Stimulated activated CD4-positive, alpha-beta T cell treated with anti-CD3 and anti-CD28 coated beads, Interleukin-4, amount 100 ng/mL, for 48 hours (primary cell): Measurements from ENCODE around the gene MTURN.
"Not testable (repeated sequence)": the region's sequence is repeated elsewhere in the genome, so short reads cannot be mapped to it uniquely, and the experiment has no call there.

Source experiments
- DNase-seq, 2 donors: peaks; one replicate each; pipeline ENCODE4 v3.0.0-alpha.2; 2020; ENCODE audit warnings: low read depth in 2 of 2

The MTURN gene

GRCh38 chr7:30178748-30179436 lies 44.1 kb downstream of the MTURN start:
- DNase-seq = no peak

DNA sequence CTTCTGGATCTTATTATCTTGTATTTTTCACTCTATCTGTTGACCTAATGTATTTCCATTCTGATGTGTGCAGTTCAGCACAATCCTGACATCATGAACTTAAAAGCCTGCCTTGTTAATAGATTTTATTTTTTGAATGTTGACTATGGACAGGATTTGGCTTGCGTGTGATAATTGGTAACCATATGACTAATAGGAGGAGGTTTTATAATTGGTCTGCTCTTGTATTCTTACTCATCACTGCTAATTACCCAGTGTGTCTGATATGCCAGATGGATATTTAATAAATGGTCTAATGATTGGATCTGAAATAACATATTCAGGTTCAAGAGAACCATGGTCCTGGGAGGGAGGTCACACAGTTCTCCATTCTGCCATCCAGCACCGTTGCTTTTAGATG lies 45.9 kb downstream of the MTURN start:
- no peak for DNase-seq

DNA sequence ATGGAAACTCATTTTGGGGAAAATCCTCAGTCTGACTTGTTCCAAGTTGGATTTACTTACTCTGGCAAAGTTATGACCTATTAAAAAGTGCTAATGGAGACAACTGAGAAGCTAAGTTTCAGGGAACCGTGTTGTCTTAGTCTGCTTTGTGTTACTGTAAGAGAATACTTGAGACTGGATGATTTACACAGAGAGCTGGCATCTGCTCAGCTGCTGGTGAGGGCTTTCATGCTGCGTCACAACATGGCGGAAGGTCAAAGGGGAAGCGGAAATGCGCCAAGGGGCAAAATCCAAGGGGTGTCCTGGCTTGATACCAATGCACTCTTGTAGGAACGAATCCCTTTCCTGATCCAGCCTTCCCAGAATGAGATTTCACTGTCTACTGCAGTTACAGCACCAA lies 46.4 kb downstream of the MTURN start:
- DNase-seq = no peak

- no peak for DNase-seq
These were observed 47.1 kb downstream of the MTURN start for GRCh38 chr7:30181736-30182522.

DNA sequence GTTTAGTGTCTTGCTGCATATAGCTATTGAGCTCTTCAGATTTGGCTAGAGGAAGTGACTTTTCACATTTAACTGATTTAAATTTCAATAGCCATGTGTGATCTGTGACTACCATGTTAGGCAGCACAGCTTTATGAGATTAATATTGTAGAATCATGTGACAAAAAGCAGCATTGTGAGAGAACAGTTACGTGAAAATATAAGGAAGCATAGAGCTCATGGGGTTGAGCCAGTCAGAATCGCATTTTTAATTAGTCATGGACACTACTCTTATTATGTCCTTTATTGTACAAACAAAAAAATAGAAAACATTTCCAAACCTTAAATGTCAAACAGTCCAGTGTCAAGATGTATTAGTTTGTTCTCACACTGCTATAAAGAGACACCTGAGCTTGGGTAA lies 48.0 kb downstream of the MTURN start:
- no peak for DNase-seq

DNA sequence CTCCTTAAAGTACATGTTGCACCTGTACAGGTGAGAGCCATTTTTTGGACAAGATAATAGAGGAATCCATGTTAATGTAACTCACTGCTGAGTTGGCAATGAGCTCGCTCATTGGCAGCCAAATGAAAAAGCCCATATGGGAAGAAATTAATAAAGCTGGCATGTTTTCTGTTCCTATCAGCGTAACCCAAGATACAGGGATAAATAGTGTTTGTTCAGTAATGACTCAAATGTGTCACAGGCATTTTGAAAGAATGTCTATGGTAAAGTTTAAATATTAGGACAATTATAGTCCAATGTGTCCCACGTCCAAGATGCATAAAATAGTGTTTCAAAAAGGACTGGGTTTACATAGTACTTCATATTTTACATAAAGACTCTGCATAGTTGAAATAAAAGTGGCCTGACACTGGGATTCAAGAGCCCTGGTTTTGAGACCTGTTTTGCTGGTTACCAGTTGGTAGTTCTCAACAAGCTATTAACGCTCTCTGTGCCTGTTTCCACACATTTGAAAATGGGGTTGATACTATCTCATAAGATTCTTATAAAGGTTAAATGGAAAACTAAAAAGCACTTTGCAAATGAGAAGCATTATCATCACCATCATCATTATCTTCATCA lies 49.1 kb downstream of the MTURN start:
- no peak for DNase-seq

DNA sequence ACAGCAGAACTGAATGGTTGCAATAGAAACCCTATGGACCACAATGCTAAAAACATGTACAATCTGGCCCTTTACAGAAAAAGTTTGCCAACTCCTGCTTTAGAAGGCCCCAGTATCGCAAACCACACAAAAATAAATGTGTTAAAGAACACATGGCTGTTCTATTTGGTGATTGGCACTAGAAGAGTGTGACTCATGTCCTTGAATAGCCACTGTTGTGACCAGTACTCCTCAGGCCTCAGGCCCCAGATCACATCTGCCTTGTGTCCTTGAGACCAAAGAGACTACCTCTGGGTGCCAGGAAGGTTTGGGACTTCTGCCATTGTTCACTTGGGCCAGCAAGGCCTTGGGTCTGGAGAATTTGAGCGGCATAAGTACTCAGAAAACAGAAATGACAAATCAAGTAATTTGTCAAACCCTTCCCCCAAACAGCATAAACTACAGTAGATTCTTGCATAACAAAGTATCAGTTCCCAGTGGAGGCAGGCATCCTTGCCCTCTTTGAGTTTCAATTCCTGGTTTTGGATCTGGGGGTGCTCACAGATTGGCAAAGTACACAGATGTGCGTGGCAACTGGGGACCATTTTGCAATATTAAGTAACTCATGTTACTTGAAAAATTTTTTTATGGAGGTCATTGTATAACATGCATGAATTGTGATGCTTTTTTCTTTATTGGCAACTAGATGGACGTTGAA lies 50.2 kb downstream of the MTURN start:
- DNase-seq = no peak

DNA sequence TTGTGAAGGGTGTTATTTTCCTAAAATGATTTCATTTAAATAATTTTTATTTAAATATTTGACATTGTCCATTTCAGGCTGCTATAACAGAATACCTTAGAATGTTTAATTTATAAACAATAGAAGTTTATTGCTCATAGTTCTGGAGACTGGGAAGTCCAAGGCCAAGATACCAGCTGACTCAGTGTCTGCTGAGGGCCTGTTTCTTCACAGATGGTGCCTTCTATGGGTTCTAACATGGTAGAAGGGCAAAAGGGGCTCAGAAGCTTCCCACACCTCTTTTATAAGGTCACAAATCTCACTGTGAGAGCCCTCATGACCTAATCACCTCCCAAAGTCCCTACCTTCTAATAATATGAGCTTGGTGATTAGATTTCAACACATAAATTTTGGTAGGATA lies 50.7 kb downstream of the MTURN start:
- no peak for DNase-seq

GRCh38 chr7:30186725-30187124 lies 51.9 kb downstream of the MTURN start:
- no peak for DNase-seq

GRCh38 chr7:30187513-30187912 lies 52.7 kb downstream of the MTURN start:
- DNase-seq = no peak

- not testable (repeated sequence) for DNase-seq
These were observed 53.6 kb downstream of the MTURN start for GRCh38 chr7:30188381-30188780.

DNA sequence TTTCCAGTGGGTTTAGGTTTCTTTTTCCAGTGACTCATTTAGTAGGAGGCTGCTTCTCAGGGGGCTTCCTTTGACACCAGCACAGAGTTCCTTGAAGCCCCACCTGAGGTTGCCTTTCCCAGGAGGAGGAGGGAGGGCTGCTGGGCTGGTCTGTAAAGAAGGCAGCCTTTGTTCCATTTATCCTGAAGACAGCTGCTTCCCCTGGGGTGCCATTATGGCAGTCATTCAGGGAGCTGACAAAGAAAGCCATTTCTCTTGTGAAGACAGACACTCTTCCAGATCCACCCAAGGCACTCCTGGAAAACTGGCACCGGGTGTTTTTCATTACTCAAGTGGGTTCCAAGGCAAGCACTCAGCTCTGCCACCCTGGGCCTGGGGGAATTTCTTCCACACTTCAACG lies 54.0 kb downstream of the MTURN start:
- DNase-seq = no peak

GRCh38 chr7:30191809-30192208 lies 57.0 kb downstream of the MTURN start:
- no peak for DNase-seq

DNA sequence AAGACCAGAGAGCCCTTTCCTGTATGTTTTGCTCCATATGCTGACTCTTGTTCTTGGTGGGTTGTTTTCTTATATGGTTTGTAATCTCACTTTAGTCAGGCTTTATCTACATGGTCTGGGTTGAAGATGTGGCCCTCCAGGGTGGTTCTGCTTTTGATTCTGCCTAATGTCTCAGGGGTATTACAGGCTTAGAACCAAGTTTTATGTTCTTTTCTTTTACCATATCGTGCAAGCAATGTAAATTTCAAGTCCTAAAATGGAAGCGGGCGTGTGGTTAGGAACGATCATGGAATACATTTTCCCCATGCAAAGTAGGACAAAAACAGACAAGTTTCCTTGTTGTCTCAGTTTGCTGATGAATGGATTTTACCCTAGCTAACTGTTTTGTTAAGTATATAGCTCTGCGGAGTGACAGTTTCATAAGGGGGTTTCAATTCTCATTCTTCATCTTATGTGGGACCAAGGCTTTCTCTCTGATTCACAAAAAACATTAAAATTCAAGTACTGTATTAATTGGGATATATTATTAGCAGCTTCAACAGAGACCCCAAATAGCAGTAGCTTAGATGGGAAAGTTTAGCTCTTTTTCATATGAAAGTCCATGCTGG lies 58.7 kb downstream of the MTURN start:
- no peak for DNase-seq

DNA sequence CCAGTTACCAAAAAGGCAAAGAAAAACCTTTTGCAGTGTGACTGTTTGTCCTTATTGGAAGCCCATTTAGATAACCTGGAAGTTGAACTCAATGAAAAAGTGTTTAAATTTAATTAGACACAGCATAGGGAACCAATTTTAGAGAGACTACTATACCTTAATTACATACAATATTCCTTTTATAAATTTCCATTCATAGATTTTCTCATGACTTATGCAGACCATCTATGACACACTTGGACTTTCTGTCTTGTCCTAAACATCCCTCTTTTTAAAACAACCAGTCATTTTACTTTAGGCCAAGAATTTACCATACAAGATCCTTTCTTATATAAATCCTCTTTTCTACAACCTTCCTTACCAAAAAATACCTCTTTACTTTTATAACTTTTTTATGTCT lies 61.6 kb downstream of the MTURN start:
- DNase-seq = no peak

- no peak for DNase-seq
These were observed 62.7 kb downstream of the MTURN start for GRCh38 chr7:30197438-30197837.

- DNase-seq = no peak
These were observed 64.5 kb downstream of the MTURN start for GRCh38 chr7:30199271-30199670.

DNA sequence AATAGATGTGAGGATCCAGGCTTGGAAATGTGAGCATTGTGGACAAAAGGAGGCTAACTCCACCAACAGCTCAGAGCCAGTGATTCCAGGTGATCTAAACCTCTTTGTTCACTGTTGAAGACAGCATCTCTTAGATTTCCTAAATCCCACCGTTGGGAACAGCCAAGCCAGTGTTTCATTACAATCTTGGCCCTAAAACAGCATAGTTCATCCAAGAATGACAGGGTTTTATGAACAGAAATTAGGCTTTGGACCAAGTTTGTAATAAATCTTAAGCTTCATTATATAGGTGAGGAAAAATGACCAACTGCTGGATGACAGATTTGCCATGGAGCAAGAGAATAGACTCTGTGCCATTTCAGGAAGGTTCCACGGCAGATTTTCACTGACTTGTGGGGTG lies 65.8 kb downstream of the MTURN start:
- DNase-seq = no peak

- DNase-seq = no peak
These were observed 66.4 kb downstream of the MTURN start for GRCh38 chr7:30201161-30201666.

DNA sequence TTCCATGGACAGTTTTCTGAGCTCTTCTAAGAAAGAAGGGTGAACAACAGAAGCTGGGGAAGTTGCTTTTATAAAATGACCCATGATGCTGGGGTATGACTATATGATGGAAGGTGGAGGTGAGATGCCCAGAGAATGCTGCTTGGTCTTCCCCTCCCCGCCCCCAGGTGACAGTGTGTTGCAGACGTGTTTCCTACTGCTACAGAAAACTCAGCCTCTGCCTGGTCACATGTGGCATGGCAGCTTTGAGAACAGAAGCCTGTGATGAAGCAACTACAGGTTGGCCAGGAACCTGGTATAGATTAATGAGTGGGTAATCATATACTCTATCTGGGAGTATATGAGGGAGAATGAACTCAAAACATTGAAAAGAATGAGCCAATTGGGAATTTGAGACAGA lies 67.1 kb downstream of the MTURN start:
- DNase-seq = no peak

GRCh38 chr7:30202671-30203070 lies 67.9 kb downstream of the MTURN start:
- DNase-seq = no peak

GRCh38 chr7:30206491-30206890 lies 71.7 kb downstream of the MTURN start:
- no peak for DNase-seq
